ENCODE measurements around the gene FOXO6.

DNA sequence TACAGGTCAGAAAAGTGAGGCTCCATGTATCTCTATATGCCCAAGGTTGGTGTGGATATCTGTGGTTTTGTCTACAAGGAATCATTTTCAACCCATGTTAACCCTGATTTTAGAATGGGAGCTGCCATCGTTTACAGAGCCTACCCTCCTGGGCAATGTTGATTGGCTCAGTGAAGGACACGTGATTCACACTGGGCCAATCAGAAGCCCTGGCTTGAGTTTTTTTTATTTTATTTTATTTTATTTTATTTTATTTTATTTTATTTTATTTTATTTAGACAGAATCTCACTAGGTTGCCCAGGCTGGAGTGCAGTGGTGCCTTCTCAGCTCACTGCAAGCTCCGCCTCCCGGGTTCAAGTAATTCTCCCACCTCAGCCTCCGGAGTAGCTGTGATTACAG lies 35.8 kb downstream of the FOXO6 start:
- TF ChIP-seq, protein P1, sequence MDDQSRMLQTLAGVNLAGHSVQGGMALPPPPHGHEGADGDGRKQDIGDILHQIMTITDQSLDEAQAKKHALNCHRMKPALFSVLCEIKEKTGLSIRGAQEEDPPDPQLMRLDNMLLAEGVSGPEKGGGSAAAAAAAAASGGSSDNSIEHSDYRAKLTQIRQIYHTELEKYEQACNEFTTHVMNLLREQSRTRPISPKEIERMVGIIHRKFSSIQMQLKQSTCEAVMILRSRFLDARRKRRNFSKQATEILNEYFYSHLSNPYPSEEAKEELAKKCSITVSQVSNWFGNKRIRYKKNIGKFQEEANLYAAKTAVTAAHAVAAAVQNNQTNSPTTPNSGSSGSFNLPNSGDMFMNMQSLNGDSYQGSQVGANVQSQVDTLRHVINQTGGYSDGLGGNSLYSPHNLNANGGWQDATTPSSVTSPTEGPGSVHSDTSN (IDR thresholded peaks at IDR 0.05): no peak
- TF ChIP-seq, protein P2, sequence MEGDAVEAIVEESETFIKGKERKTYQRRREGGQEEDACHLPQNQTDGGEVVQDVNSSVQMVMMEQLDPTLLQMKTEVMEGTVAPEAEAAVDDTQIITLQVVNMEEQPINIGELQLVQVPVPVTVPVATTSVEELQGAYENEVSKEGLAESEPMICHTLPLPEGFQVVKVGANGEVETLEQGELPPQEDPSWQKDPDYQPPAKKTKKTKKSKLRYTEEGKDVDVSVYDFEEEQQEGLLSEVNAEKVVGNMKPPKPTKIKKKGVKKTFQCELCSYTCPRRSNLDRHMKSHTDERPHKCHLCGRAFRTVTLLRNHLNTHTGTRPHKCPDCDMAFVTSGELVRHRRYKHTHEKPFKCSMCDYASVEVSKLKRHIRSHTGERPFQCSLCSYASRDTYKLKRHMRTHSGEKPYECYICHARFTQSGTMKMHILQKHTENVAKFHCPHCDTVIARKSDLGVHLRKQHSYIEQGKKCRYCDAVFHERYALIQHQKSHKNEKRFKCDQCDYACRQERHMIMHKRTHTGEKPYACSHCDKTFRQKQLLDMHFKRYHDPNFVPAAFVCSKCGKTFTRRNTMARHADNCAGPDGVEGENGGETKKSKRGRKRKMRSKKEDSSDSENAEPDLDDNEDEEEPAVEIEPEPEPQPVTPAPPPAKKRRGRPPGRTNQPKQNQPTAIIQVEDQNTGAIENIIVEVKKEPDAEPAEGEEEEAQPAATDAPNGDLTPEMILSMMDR (IDR thresholded peaks at IDR 0.05): no peak
- TF ChIP-seq POLR2AphosphoS5 (IDR thresholded peaks at IDR 0.05; ENCODE audit: low read depth, low read length): no peak
- no peak for TF ChIP-seq TAF1 (IDR thresholded peaks at IDR 0.05; ENCODE audit: borderline replicate concordance, low read depth, low read length)
- TF ChIP-seq, protein P3, sequence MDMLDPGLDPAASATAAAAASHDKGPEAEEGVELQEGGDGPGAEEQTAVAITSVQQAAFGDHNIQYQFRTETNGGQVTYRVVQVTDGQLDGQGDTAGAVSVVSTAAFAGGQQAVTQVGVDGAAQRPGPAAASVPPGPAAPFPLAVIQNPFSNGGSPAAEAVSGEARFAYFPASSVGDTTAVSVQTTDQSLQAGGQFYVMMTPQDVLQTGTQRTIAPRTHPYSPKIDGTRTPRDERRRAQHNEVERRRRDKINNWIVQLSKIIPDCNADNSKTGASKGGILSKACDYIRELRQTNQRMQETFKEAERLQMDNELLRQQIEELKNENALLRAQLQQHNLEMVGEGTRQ (IDR thresholded peaks at IDR 0.05; ENCODE audit: borderline replicate concordance, low read depth, low read length): no peak
- TF ChIP-seq NRF1 (IDR thresholded peaks at IDR 0.05; ENCODE audit: low read depth, low read length): no peak
- no peak for TF ChIP-seq RAD21 (IDR thresholded peaks at IDR 0.05; ENCODE audit: low read length)
- no peak for TF ChIP-seq TEAD4 (IDR thresholded peaks at IDR 0.05; ENCODE audit: borderline replicate concordance, insufficient read depth)
- no peak for TF ChIP-seq FOXJ3 (CRISPR knock-in tag; IDR thresholded peaks at IDR 0.05)
